ENCODE data around the gene TENM3. TPM values are rescaled to one million over a fixed set of nuclear protein-coding genes. Genes with fewer than 3 reads are reported as not detected.

The TENM3 gene
- polyA plus RNA-seq, 3 donors, result 13.3 to 21.5 (median 16.6) TPM

DNA sequence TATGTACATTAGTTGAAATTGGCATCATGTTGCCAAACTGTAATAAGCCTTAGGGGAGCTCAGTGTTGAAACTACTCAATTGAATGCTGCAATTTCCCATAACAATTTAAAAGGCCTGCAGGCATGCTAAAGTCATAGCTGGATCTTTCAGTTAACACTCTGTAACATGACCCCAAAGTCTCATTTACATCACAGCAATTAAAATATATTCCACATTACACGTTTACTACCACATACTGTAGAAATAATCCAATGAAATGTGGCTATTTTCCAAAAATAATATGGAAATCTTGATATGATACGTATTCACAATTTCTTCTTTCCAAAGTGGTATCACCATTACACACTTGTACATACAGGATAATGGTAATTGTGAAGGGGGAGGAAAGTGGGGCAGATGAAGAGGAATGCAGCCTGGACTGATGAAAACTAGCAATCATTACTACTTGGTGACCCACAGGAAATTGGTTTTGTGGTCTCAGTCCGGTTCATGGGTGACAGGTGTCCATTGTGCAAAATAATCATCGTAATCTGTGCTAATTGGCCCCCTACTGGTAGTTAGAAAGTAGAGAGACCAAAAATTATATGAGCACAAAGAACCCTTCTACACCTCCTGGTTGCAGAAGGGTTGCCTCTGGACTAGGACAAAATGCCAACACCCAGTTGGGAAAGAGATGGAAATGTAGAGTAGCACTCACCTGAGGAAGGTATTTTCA lies 63.7 kb downstream of the TENM3 start:
- no peak for DNase-seq (ENCODE audit: extremely low read depth in 1 of 11, low read depth in 9 of 11, low spot score in 4 of 11)

DNA sequence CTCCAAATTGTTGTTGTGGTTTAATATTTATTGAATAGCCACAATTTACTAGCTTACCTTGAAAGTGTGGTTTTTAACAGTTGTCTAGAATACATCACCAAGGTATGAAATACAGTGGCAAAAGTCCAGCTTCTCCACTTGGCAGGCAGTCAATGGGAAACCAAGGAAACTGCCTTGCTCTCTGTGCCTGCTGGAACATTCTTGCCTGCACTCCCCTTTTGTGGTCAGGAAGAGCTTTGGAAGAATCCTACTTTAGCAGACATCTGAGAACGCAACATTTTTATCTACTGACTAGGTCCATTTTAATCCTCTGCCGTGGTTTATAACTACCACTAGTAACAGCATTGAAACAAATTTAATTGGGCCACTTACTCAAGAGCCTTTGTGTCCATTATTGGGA lies 64.5 kb downstream of the TENM3 start:
- no peak for DNase-seq (ENCODE audit: extremely low read depth in 1 of 11, low read depth in 9 of 11, low spot score in 4 of 11)

DNA sequence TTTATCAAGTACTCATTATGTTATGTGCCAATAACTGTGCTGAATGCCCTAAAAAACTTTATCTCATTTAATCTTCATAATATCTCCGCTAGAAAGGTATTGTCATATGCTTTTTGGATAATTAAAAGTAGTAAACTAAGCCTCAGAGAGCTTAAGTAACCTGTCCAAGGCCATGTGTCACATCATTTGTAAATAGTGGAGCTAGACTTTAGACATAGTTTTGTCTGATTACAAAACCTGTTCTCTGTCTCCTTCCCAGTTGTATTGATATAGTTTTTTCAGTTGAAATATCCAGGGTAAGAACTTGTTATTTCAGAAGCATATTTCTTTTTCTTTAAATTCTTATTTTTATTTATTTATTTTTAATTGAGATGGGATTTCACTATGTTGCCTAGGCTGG lies 66.7 kb downstream of the TENM3 start:
- DNase-seq (ENCODE audit: extremely low read depth in 1 of 11, low read depth in 9 of 11, low spot score in 4 of 11), result no peak

DNA sequence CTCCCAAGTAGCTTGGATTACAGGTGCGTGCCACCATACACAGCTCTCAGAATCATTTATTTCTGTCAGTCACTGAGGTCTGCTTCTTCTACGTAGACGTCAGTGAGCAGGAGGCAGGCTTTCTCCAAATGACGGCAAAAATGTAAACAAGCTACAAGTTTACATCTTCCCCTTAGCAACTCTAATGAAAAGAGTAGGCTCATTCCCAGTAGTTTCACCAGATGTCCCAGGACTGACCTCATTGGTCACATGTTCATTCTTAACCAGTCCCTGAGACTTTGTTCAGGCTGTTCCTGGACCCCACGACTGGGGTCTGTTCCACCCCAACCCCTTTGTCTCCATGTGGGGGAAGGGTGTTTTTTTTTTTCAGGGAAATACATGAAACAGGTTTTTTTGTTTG lies 67.1 kb downstream of the TENM3 start:
- DNase-seq (ENCODE audit: extremely low read depth in 1 of 11, low read depth in 9 of 11, low spot score in 4 of 11), result no peak

DNA sequence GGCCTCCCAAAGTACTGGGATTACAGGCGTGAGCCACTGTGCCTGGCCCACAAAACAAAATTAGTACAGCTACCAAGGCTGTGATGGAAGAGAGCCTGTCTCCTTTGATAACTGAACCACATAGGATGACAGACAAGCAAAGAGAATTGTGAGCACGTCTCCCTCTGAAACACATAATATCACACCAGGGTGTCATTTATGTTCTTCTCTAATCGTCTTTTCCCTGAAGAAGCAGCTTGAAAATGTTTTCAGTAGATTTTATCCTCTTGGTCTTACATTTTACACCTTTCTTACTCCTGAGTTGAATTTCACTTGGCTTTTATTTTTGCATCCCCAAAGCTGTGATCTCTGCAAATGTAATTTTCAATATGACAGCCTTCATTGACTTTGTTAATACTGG lies 67.8 kb downstream of the TENM3 start:
- DNase-seq (ENCODE audit: extremely low read depth in 1 of 11, low read depth in 9 of 11, low spot score in 4 of 11), result no peak

DNA sequence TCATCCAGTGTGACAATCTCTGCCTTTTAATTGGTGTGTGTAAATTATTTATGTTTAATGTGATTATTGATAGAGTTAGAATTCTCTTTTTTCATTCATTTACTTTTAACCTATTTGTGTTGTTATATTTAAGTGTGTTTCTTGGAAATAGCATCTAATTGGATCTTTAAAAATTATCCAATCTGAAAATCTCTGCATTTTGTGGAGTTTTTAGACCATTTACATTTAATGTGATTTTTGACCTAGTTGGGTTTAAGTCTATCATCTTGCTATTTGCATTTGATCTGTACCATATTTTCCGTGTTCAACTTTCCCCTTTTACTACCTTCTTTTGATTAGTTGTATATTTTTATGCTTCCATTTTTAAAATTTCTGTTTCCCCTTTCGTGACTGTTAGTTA lies 71.3 kb downstream of the TENM3 start:
- no peak for DNase-seq (ENCODE audit: extremely low read depth in 1 of 11, low read depth in 9 of 11, low spot score in 4 of 11)

DNA sequence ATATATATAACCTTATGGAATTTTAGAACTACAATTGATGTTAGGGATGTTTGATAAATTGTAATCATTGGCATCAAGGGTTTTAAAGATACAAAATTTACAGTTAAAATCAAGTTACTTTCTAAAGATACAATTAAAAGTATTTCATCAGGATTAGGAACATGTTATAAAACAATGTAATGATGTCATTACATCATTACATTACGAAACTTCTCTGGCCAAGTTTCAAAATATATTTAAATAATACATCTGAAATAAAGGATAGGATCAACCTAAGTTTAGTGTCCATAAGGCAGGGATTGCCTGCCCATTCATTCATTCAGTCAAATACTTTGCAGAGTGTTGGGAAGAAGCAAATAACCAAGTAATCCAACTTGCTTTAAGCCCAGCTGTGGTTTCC lies 75.1 kb downstream of the TENM3 start:
- DNase-seq (ENCODE audit: extremely low read depth in 1 of 11, low read depth in 9 of 11, low spot score in 4 of 11), result no peak

DNA sequence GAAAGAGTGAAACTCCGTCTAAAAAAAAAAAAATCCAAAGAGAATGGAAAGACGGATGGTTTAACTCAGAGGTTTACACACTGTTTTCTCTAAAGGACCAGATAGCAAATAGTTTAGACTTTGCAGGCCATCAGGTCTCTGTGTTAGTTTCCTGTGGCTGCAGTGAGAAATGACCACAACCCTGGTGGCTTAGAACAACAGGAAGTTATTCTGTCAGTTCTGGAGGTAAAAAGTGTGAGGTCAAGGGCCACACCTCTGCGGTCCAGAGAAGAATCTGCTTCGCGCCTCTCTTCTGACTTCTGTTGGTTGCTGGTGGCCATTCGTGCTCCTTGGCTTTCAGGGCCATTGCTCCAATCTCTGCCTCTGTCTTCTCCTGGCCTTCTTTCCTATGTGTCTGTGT lies 76.9 kb downstream of the TENM3 start:
- no peak for DNase-seq (ENCODE audit: extremely low read depth in 1 of 11, low read depth in 9 of 11, low spot score in 4 of 11)

DNA sequence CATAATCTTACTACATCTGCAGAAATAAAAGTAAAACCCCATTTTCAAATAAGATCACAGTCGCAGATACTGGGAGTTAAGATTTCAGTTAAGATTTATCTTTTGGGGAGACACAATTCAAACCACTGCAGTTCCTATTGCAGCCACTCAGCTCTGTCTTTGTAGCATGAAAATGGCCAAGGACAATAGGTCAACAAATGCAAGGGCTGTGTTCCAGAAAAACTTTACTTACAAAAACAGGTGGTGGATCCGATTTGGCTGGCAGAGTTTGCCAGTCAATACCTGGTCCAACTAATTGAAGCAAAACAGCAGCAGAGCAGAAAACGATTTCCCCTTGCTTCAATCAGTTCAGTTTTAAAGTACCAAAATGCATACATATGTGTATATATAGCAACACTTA lies 77.4 kb downstream of the TENM3 start:
- no peak for DNase-seq (ENCODE audit: extremely low read depth in 1 of 11, low read depth in 9 of 11, low spot score in 4 of 11)

DNA sequence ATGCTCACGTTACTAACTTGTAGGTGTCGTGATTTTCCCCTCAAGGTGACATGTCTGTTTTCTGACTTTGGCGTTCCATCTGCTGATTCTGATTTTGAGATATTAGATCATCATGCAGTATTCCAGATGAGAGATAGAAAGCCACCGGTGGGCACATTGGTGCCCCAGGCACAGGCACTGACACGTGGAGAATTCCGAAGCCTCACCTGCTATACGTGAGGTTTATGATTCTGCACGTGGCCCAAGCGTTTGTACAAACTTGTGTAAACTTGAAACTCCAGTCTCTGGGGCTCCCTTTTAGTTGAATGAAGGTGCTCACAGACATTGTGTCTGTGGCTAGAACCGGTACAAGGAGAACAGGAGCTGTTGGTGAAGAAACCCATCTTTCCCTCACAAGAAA lies 81.1 kb downstream of the TENM3 start:
- DNase-seq (ENCODE audit: extremely low read depth in 1 of 11, low read depth in 9 of 11, low spot score in 4 of 11), result no peak

DNA sequence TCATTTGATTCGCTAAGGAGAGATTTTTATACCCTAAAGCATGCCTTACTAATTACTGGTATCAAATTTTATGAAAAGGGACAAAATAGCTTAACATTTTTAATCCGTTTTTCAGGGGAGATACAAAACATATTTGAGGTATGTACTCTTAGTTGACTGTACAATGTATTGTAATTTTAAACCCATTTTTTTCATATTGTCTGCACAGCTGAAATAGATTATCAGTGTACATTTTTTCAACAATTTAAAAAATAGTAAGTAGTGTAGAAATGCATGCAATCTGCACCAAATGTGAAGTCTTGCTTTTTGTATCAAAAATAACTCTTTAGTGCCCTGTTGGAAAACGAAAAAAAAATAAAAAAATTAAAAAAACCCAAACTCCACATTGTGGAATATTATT lies 82.2 kb downstream of the TENM3 start:
- no peak for DNase-seq (ENCODE audit: extremely low read depth in 1 of 11, low read depth in 9 of 11, low spot score in 4 of 11)

DNA sequence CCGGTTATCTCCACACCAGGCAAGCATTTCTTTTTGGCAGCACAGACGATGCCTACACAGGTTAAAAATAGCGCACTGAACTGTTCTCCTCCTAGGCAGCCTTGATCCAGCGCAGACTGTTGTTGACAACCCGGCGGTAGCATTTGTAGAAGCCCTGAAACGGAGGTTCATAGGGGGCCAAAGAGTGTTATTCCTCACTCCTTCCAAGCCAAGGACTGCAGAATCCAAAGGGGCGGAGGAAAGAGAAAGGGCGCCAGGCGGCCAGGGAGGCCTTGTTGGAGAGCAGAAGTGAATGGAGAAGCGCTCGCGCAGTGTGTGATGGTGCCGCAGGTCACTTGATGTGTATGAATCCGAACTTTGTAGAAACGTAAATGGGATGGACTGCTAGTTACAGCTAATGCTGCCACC lies 82.7 kb downstream of the TENM3 start:
- no peak for DNase-seq (ENCODE audit: extremely low read depth in 1 of 11, low read depth in 9 of 11, low spot score in 4 of 11)

DNA sequence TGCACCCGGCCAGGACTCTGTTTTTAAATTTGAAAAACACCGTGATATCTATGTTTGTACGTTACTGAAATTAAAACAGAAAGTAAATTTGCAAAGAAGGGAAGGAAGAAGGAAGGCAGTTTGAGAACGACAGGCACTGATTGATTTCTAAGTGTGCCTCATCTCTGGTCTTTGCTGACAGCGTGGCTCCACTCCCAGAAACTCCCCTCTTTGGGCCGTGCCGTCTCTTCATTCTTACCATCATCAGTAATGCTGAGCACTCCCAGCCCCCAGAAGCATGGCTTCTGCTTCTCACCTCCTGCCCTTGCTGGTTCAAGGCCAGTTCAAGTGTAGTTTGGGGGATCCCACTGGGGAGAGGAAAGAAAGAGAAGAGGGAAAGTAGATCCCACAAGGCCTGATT lies 85.3 kb downstream of the TENM3 start:
- no peak for DNase-seq (ENCODE audit: extremely low read depth in 1 of 11, low read depth in 9 of 11, low spot score in 4 of 11)

DNA sequence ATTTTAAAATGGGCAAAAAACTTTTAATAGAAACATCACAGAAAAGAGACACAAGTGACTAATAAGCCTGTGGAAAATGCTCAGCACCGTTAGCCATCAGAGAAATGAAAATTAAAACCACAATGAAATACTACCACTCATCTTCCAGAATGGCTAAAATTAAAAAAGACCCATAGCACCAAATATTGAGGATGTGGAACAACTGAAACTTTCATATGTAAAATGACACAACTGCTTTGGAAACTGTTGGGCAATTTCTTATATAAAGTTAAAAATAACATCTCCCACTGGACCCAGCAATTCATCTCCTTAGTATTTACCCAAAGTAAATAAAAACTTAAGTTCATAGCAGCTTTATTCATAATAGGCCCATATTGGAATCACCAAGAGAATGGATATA lies 94.2 kb downstream of the TENM3 start:
- no peak for DNase-seq (ENCODE audit: extremely low read depth in 1 of 11, low read depth in 9 of 11, low spot score in 4 of 11)

DNA sequence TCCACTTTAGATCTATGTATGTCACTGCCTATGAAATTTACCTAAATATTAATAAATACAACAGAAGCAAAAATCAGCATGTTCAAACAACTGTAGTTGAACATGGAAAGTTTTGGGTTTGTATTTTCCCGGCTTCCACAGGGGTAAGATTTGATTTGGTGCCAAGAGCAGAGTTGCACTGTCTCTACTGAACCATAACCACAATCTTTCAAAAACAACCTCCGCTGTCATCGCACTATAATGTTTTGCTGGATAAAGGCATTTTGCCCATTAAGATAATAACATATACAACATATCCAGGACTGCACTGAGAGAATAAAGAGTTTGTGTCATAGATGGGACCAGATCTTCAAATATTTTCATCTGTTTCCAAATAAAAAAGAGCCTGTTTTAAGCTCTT lies 94.9 kb downstream of the TENM3 start:
- DNase-seq (ENCODE audit: extremely low read depth in 1 of 11, low read depth in 9 of 11, low spot score in 4 of 11), result no peak

DNA sequence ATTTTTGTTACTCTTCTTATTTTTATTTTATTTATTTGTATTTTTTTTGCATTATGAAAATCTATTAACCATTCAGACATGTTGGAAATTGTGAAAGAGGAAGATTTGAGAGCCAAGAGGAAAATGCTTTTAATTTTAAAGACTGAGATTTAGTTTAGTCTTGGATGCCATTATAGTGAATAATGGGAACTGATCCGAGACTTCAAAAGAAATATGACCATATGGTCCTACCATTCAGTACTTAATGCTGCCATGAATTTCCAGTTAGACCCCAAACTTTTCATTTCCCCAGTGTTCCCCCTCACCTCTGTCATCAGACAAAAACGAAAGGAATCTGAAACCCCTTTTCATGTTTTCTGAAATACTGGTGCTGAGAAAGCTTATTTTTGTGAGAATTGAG lies 95.5 kb downstream of the TENM3 start:
- no peak for DNase-seq (ENCODE audit: extremely low read depth in 1 of 11, low read depth in 9 of 11, low spot score in 4 of 11)

DNA sequence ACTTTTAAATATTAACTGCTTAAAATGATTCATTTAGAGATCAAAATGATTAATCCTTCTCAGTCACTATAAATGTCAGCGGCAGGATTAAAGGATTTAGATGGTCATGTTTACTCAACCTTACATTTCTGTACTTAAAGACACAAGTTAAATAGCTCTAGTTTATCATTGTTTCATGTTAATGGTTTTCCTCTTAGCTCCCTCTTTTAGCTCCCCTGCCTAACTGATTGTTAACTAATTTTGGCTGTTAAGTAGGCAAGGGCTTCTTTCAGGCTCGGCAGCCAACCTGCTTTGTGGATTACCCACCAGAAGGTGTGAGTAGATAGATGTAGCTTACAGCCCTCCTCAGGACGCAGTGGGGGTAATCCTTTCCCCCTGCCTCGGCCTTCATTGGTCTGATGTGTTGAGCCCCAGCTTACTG lies 96.0 kb downstream of the TENM3 start:
- DNase-seq (ENCODE audit: extremely low read depth in 1 of 11, low read depth in 9 of 11, low spot score in 4 of 11), result peak in 2 of 11 donors; percentile 15 to 24

DNA sequence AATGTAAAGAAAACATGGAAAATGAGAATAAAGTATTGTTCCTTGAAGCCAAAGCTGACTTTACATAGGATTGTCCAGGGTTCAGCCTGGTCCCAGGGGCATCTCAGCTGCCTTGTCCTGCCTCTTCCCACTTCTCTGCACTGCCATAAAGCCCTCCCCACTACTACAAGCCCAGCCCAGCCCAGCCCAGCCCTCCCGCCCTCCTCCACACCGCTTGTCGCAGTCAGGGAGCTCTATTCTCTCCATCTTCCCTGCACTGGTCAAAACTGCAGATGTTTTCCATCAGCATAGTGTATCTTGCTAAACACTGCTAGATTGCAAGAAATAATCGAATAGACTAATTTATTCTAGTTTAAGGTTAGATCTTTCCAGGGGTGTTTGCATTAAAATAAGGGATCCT lies 100.3 kb downstream of the TENM3 start:
- DNase-seq (ENCODE audit: extremely low read depth in 1 of 11, low read depth in 9 of 11, low spot score in 4 of 11), result no peak

DNA sequence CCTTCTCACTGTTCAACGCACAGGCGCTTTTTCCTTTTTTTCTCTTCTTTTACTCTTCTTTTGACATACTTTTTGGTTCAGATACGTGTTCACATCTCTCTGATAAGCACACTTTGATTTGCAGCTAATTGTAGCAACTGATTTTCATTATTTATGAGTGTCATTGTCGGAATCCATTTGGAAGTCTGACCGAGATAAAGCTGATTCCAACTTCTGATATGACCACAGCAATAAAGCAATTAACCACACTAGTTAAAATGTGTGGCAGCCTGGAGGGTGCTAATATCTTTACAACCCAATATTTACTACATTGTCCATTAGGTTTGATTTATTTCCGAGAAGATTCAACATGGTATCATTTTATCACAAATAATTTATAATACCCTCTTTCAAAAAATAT lies 101.8 kb downstream of the TENM3 start:
- no peak for DNase-seq (ENCODE audit: extremely low read depth in 1 of 11, low read depth in 9 of 11, low spot score in 4 of 11)

DNA sequence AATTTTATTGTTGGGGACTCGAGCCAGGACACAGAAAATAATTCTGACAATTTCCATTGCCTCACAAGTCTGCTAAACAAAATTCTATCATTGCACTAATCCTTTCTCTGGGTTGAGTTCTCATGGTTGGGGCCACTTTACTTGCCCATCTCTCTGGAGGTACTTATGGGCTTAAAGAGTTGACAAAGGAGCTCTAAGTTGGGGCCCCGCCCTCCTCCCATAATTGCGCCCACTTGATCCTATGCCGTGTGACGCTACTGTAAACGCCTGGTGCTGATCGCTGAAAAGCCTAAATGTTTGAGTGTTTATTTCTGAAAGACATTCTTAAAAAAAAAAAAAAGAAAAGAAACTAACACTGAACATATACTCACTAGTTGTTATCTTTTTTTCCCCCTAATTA lies 103.0 kb downstream of the TENM3 start:
- DNase-seq (ENCODE audit: extremely low read depth in 1 of 11, low read depth in 9 of 11, low spot score in 4 of 11), result no peak

DNA sequence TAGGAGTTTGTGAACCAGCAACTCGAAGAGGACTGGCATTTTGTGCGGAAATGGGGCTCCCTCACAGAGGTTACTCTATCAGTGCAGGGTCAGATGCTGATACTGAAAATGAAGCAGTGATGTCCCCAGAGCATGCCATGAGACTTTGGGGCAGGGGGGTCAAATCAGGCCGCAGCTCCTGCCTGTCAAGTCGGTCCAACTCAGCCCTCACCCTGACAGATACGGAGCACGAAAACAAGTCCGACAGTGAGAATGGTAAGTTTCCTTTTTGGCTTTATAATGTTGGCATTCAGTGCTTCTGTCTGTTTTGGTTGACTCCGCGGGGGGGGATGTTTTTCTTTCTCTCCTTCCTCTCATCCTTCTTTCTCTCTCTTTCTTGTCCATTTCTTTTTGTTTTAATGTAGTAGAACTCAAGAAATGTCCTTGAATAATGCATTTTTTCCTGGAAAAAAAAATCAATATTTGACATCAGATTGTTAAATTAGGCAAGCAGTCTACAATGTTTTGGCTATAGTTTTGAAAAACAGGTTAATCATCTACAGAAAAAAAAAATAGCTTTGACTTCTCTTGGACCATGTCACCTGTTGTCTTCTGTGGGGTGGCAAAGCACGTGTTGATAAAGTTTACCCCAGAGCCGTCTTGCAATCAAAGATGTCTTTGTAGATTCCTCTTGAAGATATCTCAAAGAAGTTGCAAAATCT lies 103.6 kb downstream of the TENM3 start:
- DNase-seq (ENCODE audit: extremely low read depth in 1 of 11, low read depth in 9 of 11, low spot score in 4 of 11), result no peak
